GM19397 (cell line): ENCODE measurements around the gene PPP1R3E.
"Not testable (repeated sequence)": the region's sequence is repeated elsewhere in the genome, so short reads cannot be mapped to it uniquely, and the experiment has no call there.

Experiments
- ATAC-seq: cut with Tn5 transposase; IDR thresholded peaks from one replicate; pipeline ENCODE4 v1.9.1; 2021; ENCODE audit warnings: mild to moderate bottlenecking, moderate library complexity; ENCODE audit not compliant: unreplicated experiment

Gene PPP1R3E

GRCh38 chr14:23297611-23298277 is 4.9 kb downstream of the PPP1R3E start:
- no peak for ATAC-seq

GRCh38 chr14:23297096-23297495 is 5.6 kb downstream of the PPP1R3E start:
- ATAC-seq, result no peak

- no peak for ATAC-seq
Observed at GRCh38 chr14:23296012-23296777, 6.5 kb downstream of the PPP1R3E start.

GRCh38 chr14:23294734-23295561 is 7.7 kb downstream of the PPP1R3E start:
- no peak for ATAC-seq

GRCh38 chr14:23286902-23287479 is 15.7 kb downstream of the PPP1R3E start:
- no peak for ATAC-seq

- ATAC-seq, result peak; percentile 98
Observed at GRCh38 chr14:23286020-23286901, 16.4 kb downstream of the PPP1R3E start, which contains the start of gene HOMEZ. Gene HOMEZ (minus strand): TSS chr14:23286132. CDS start chr14:23285952, 180 bp downstream.

GRCh38 chr14:23285530-23286019 is 17.1 kb downstream of the PPP1R3E start:
- ATAC-seq, result peak; percentile 24

GRCh38 chr14:23284654-23285529 is 17.8 kb downstream of the PPP1R3E start:
- ATAC-seq, result no peak

- no peak for ATAC-seq
Observed at GRCh38 chr14:23281247-23281646, 21.4 kb downstream of the PPP1R3E start.

GRCh38 chr14:23277928-23278327 is 24.7 kb downstream of the PPP1R3E start:
- not testable (repeated sequence) for ATAC-seq

GRCh38 chr14:23277189-23277588 is 25.5 kb downstream of the PPP1R3E start:
- ATAC-seq, result no peak

- no peak for ATAC-seq
Observed at GRCh38 chr14:23275412-23275811, 27.2 kb downstream of the PPP1R3E start.

GRCh38 chr14:23269193-23269592 is 33.5 kb downstream of the PPP1R3E start:
- ATAC-seq, result no peak

- not testable (repeated sequence) for ATAC-seq
Observed at GRCh38 chr14:23260849-23261248, 41.8 kb downstream of the PPP1R3E start.

GRCh38 chr14:23259426-23259825 is 43.2 kb downstream of the PPP1R3E start:
- ATAC-seq, result no peak

GRCh38 chr14:23258256-23258655 is 44.4 kb downstream of the PPP1R3E start:
- ATAC-seq, result no peak

GRCh38 chr14:23252420-23253333 is 50.0 kb downstream of the PPP1R3E start:
- ATAC-seq, result no peak

GRCh38 chr14:23252006-23252405 is 50.7 kb downstream of the PPP1R3E start:
- no peak for ATAC-seq
